Smooth muscle cell (in vitro differentiated cells): ENCODE measurements around the gene ZDHHC4. TPM values are rescaled to one million over a fixed set of nuclear protein-coding genes. Genes with fewer than 3 reads are reported as not detected.

Experiments used
- DNase-seq: peaks from one replicate; lab custom pipeline; 2025; ENCODE audit not compliant: unreplicated experiment; lab: John Stamatoyannopoulos, UW
- H2AFZ ChIP-seq: fragments of 200-600 bp; sonication (generic); 2 replicates; pipeline ENCODE4 v1.6.0; 2016; ENCODE audit warnings: antibody characterized with exemption, low read depth, mild to moderate bottlenecking
- H3F3A ChIP-seq: fragments of 200-600 bp; sonication (generic); 2 replicates; pipeline ENCODE4 v1.6.0; 2017; ENCODE audit warnings: antibody characterized with exemption, low read depth
- H3K27ac ChIP-seq: fragments of 200-600 bp; sonication (generic); 2 replicates; pipeline ENCODE4 v1.5.1; 2016; ENCODE audit warnings: low read depth, mild to moderate bottlenecking
- H3K27me3 ChIP-seq: fragments of 200-600 bp; sonication (generic); 2 replicates; pipeline ENCODE4 v1.6.1; 2016; ENCODE audit warnings: low read depth, mild to moderate bottlenecking
- H3K36me3 ChIP-seq: fragments of 200-600 bp; sonication (generic); 2 replicates; pipeline ENCODE4 v1.5.1; 2016; ENCODE audit warnings: low read depth
- H3K4me1 ChIP-seq: fragments of 200-600 bp; sonication (generic); 2 replicates; pipeline ENCODE4 v1.5.1; 2016; ENCODE audit warnings: low read depth
- H3K4me2 ChIP-seq: fragments of 200-600 bp; sonication (generic); 2 replicates; pipeline ENCODE4 v1.6.0; 2016; ENCODE audit warnings: mild to moderate bottlenecking
- H3K4me3 ChIP-seq: fragments of 200-600 bp; sonication (generic); 2 replicates; pipeline ENCODE4 v1.5.1; 2016; ENCODE audit warnings: mild to moderate bottlenecking
- H3K79me2 ChIP-seq: fragments of 200-600 bp; sonication (generic); 2 replicates; pipeline ENCODE4 v1.6.0; 2016; ENCODE audit warnings: low read depth, mild to moderate bottlenecking
- H3K9ac ChIP-seq: fragments of 200-600 bp; sonication (generic); 2 replicates; pipeline ENCODE4 v1.6.0; 2016; ENCODE audit warnings: low read depth
- H3K9me3 ChIP-seq: fragments of 200-600 bp; sonication (generic); replicated peaks from 2 replicates; pipeline ENCODE4 v1.5.1; 2016; ENCODE audit warnings: low read depth
- H4K20me1 ChIP-seq: fragments of 200-600 bp; sonication (generic); 2 replicates; pipeline ENCODE4 v1.6.0; 2016; ENCODE audit warnings: low read depth
- CTCF ChIP-seq: fragments of 200-600 bp; sonication (generic); IDR thresholded peaks from 2 replicates; pipeline ENCODE4 v1.5.1; 2017; ENCODE audit warnings: borderline replicate concordance, mild to moderate bottlenecking, antibody characterized with exemption; ENCODE audit not compliant: insufficient read depth, poor library complexity, severe bottlenecking
- WGBS: methylation state at CpG from one replicate; pipeline ENCODE4 v1.1.7; 2016; ENCODE audit warnings: low lambda C conversion rate; 5-methylcytosine and 5-hydroxymethylcytosine counted together
- polyA plus RNA-seq: library from polyadenylated mRNA; unstranded; fragments of >200 nt; fragmentation: Nextera tagmentation; extraction: Ambion mirVana; gene quantifications from 2 replicates; pipeline ENCODE4 v1.2.1, GENCODE V29; 2016
- total RNA-seq: library from RNA; depleted of rRNA; stranded (reverse); fragments of >200 nt; gene quantifications from 2 replicates; pipeline ENCODE4 v1.2.3, GENCODE V29; 2014

ZDHHC4 gene
- total and polyA plus RNA-seq, 2 experiments from 2014 or later, result 55.8 to 86.8 TPM

GRCh38 chr7:6616854-6617643 is 39.8 kb downstream of the ZDHHC4 start:
- Histone ChIP-seq H3K27me3 (no peaks in the 10 kb centered on the region), H3K79me2 (no peaks in the 10 kb centered on the region), H4K20me1 (no peaks in the 10 kb centered on the region), H3F3A (peaks cover 5% of the 10 kb centered on the region), H3K9me3 (no peaks in the 10 kb centered on the region), H3K4me3 (no peak overlapping the region), H2AFZ (no peak overlapping the region), H3K4me2 (no peak overlapping the region), H3K9ac (no peak overlapping the region), H3K4me1 (peaks cover 4% of the 10 kb centered on the region), H3K36me3 (no peaks in the 10 kb centered on the region), H3K27ac (no peak overlapping the region)
- no peak for DNase-seq
- 93% methylated on average over 20 of the region's 20 CpGs for WGBS
- TF ChIP-seq CTCF, result no peak

GRCh38 chr7:6618621-6619020 is 41.4 kb downstream of the ZDHHC4 start:
- H3K36me3 ChIP-seq, result no peaks in the 10 kb centered on the region
- no peak overlapping the region for H2AFZ ChIP-seq
- H3K9ac ChIP-seq, result no peak overlapping the region
- no peaks in the 10 kb centered on the region for H3K9me3 ChIP-seq
- H3K79me2 ChIP-seq, result no peaks in the 10 kb centered on the region
- WGBS, result 96% methylated on average over 4 of the region's 4 CpGs
- DNase-seq, result no peak
- H3K4me3 ChIP-seq, result no peak overlapping the region
- H3F3A ChIP-seq, result peaks cover 5% of the 10 kb centered on the region
- H3K4me1 ChIP-seq, result peaks cover 4% of the 10 kb centered on the region
- H4K20me1 ChIP-seq, result no peaks in the 10 kb centered on the region
- no peak overlapping the region for H3K4me2 ChIP-seq
- H3K27me3 ChIP-seq, result no peaks in the 10 kb centered on the region
- TF ChIP-seq CTCF, result no peak
- H3K27ac ChIP-seq, result no peak overlapping the region

- H3K9me3 ChIP-seq, result no peaks in the 10 kb centered on the region
- no peaks in the 10 kb centered on the region for H3K27me3 ChIP-seq
- H3K4me3 ChIP-seq, result no peak overlapping the region
- no peak overlapping the region for H2AFZ ChIP-seq
- peaks cover 2% of the 10 kb centered on the region for H3K4me1 ChIP-seq
- no peaks in the 10 kb centered on the region for H4K20me1 ChIP-seq
- no peak overlapping the region for H3K4me2 ChIP-seq
- no peaks in the 10 kb centered on the region for H3F3A ChIP-seq
- WGBS, result 95% methylated on average over 3 of the region's 3 CpGs
- no peaks in the 10 kb centered on the region for H3K79me2 ChIP-seq
- no peaks in the 10 kb centered on the region for H3K36me3 ChIP-seq
- DNase-seq, result no peak
- no peak overlapping the region for H3K27ac ChIP-seq
- no peak overlapping the region for H3K9ac ChIP-seq
- TF ChIP-seq CTCF, result no peak
These were observed 42.7 kb downstream of the ZDHHC4 start for GRCh38 chr7:6619961-6620360.
